ENCODE data around the gene UBR3.

DNA sequence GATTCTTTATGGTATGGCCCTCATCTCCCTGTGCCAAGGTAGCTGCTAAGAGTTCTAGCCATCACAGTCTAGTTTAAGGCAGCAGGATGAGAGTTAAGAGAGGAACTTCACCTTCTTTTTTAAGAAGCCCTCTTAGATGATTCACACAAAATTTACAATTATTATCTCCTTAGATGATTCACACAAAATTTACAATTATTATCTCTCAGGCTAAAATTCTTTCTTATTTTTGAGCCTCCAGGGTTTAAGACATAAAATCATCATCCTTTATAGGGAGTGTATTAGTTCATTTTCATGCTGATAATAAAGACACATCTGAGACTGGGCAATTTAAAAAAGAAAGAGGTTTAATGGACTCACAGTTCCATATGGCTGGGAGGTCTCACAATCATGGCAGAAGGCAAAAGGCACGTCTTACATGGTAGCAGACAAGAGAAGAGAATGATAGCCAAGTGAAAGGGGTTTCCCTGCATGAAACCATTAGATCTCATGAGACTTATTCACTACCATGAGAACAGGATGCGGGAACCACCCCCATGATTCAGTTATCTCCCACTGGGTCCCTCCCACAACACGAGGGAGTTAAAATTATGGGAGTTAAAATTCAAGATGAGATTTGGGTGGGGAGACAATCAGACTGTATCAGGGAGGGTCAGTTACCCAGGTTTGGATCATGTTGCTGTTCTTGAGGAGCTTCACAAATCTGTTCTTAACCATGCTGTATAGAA lies 217.7 kb downstream of the UBR3 start:
- TF ChIP-seq, protein P1, sequence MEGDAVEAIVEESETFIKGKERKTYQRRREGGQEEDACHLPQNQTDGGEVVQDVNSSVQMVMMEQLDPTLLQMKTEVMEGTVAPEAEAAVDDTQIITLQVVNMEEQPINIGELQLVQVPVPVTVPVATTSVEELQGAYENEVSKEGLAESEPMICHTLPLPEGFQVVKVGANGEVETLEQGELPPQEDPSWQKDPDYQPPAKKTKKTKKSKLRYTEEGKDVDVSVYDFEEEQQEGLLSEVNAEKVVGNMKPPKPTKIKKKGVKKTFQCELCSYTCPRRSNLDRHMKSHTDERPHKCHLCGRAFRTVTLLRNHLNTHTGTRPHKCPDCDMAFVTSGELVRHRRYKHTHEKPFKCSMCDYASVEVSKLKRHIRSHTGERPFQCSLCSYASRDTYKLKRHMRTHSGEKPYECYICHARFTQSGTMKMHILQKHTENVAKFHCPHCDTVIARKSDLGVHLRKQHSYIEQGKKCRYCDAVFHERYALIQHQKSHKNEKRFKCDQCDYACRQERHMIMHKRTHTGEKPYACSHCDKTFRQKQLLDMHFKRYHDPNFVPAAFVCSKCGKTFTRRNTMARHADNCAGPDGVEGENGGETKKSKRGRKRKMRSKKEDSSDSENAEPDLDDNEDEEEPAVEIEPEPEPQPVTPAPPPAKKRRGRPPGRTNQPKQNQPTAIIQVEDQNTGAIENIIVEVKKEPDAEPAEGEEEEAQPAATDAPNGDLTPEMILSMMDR (conservative IDR thresholded peaks at IDR 0.05; ENCODE audit: low read length): no peak
- no peak for TF ChIP-seq EZH2phosphoT487 (IDR thresholded peaks at IDR 0.05; ENCODE audit: borderline replicate concordance)

Measured in Loucy (cell line).